DOHH2 (cell line): ENCODE results near the gene PTCH1.

Experiments
- CTCF ChIP-seq: fragments of 200-600 bp; sonication (generic); IDR thresholded peaks from one replicate; pipeline ENCODE4 v1.5.1; 2014; ENCODE audit warnings: antibody characterized with exemption, mild to moderate bottlenecking, low read depth, low read length; ENCODE audit not compliant: poor library complexity, severe bottlenecking
- EZH2phosphoT487 ChIP-seq: fragments of 200-600 bp; sonication (generic); IDR thresholded peaks from 2 replicates; pipeline ENCODE4 v1.6.1; 2017; ENCODE audit warnings: borderline replicate concordance, mild to moderate bottlenecking, antibody characterized with exemption, low read length, moderate library complexity, mixed read lengths

- no peak for TF ChIP-seq CTCF
- no peak for TF ChIP-seq EZH2phosphoT487
These were observed 81.6 kb downstream of the PTCH1 start for GRCh38 chr9:95435074-95435728.
